ENCODE data around the gene GATC. TPM values are rescaled to one million over a fixed set of nuclear protein-coding genes. Genes with fewer than 3 reads are reported as not detected.

GATC gene
- total and polyA plus RNA-seq, 2 of the 4 experiments (the other 2 are of a cell fraction): 8.7 to 16.5 TPM

GRCh38 chr12:120408771-120409170, 37.5 kb upstream of the GATC start:
- no peak overlapping the region for H3K56ac ChIP-seq (ENCODE audit: extremely low read depth, insufficient read depth, low read length)
- H3K27me3 ChIP-seq (ENCODE audit: control insufficient read depth, insufficient read depth, low read length): peaks cover 16% of the 10 kb centered on the region
- DNase-seq: no peak
- ATAC-seq (ENCODE audit: low read depth): no peak
- H2AK9ac ChIP-seq (replicated peaks; ENCODE audit: low read depth, low read length, poor library complexity): no peak overlapping the region
- no peak overlapping the region for H4K8ac ChIP-seq (ENCODE audit: low read depth in 2 of 2, low read length in 2 of 2)
- no peak overlapping the region for H2AK5ac ChIP-seq (ENCODE audit: low read depth, low read length)
- no peak overlapping the region for H3K4ac ChIP-seq (ENCODE audit: low read depth, low read length)
- no peak overlapping the region for H2BK15ac ChIP-seq (ENCODE audit: low read depth, low read length)
- intact Hi-C loops (cut with micrococcal nuclease): no loop called here
- no peaks in the 10 kb centered on the region for H3K4me1 ChIP-seq (ENCODE audit: control insufficient read depth, insufficient read depth, low read length)
- in situ Hi-C loops (cut with MboI; ENCODE audit: low sequenced_read_pairs): no loop called here
- H3K36me3 ChIP-seq (ENCODE audit: control insufficient read depth, insufficient read depth, low read length): no peaks in the 10 kb centered on the region
- no peak overlapping the region for H3K14ac ChIP-seq (replicated peaks; ENCODE audit: low read depth, low read length)
- no peak overlapping the region for H3K18ac ChIP-seq (ENCODE audit: low read depth, low read length)
- no peaks in the 10 kb centered on the region for H3K9me1 ChIP-seq (ENCODE audit: insufficient read depth, low read length)
- no peak overlapping the region for H3K4me2 ChIP-seq (ENCODE audit: low read depth, low read length)
- H4K91ac ChIP-seq (ENCODE audit: insufficient read depth, low read depth, low read length): no peak overlapping the region
- TF ChIP-seq RCOR1 (IDR thresholded peaks at IDR 0.05; ENCODE audit: insufficient replicate concordance, low read length): no peak
- no peak for TF ChIP-seq RAD21 (IDR thresholded peaks at IDR 0.05; ENCODE audit: low read length)
- TF ChIP-seq CHD1 (IDR thresholded peaks at IDR 0.05; ENCODE audit: low read depth, low read length): no peak
- TF ChIP-seq CTCF (conservative IDR thresholded peaks at IDR 0.05; ENCODE audit: low read depth, low read length): no peak
- no peak for TF ChIP-seq USF2 (IDR thresholded peaks at IDR 0.05; ENCODE audit: low read depth, low read length)
- TF ChIP-seq ELK1 (IDR thresholded peaks at IDR 0.05; ENCODE audit: borderline replicate concordance, low read depth, low read length): no peak
- TF ChIP-seq CEBPB (IDR thresholded peaks at IDR 0.05; ENCODE audit: low read depth, low read length): no peak
- no peak overlapping the region for H3K4me3 ChIP-seq (ENCODE audit: insufficient read depth, low read depth, low read length)
- H4K20me1 ChIP-seq (ENCODE audit: insufficient read depth, low read length): no peaks in the 10 kb centered on the region
- ChIA-PET POLR2A (ENCODE audit: unreplicated experiment) (no interaction called here), CTCF (interaction anchor here (0.6 kb wide), 1 partner anchor 25 kb away, joined by 5 read pairs; no protein-coding TSS in a partner anchor)
- dilution Hi-C loops (cut with HindIII; ENCODE audit: low sequenced_read_pairs, unreplicated experiment): no loop called here
- H2BK20ac ChIP-seq (ENCODE audit: low read depth, low read length): no peak overlapping the region
- no peak overlapping the region for H3K27ac ChIP-seq (ENCODE audit: insufficient read depth, low read length)
- H3K23ac ChIP-seq (ENCODE audit: low read depth, low read length): no peak overlapping the region
- no peak overlapping the region for H4K5ac ChIP-seq (ENCODE audit: low read depth, low read length)
- BruUV-seq (replicated peaks): no TSS peak
- WGBS, 2 experiments (ENCODE audit: extremely low coverage in 2 of 2, insufficient read length in 1 of 2): 71% methylated on average over 1 of the region's 11 CpGs; no CpG with 5 or more reads in 1 of the 2 experiments
- H3K9me3 ChIP-seq (ENCODE audit: control insufficient read depth, insufficient read depth, low read length): peaks cover 3% of the 10 kb centered on the region; the same call in 1 of the 2 replicates
- no peaks in the 10 kb centered on the region for H3K79me1 ChIP-seq (ENCODE audit: low read depth in 1 of 2, low read length in 2 of 2)
- H2BK120ac ChIP-seq (ENCODE audit: low read depth, low read length): no peak overlapping the region
- no peak overlapping the region for H3K9ac ChIP-seq (ENCODE audit: low read depth, low read length)
- H2AFZ ChIP-seq (replicated peaks; ENCODE audit: low read length, poor library complexity): no peak overlapping the region
- no peak overlapping the region for H2BK5ac ChIP-seq (ENCODE audit: low read depth, low read length, poor library complexity, severe bottlenecking)
